ENCODE data around the gene FAM114A1.

Gene FAM114A1

GRCh38 chr4:38917481-38918025 lies 49.9 kb downstream of the FAM114A1 start:
- H3K9ac ChIP-seq, result no peak overlapping the region
- no peak overlapping the region for H3K4me3 ChIP-seq (ENCODE audit: low read depth, low read length)
- no peaks in the 10 kb centered on the region for H3K9me3 ChIP-seq (ENCODE audit: control insufficient read depth, low read length)
- no peaks in the 10 kb centered on the region for H3K36me3 ChIP-seq (ENCODE audit: control insufficient read depth, insufficient read depth, low read length)
- no peaks in the 10 kb centered on the region for H3K4me1 ChIP-seq
- no peak overlapping the region for H2AFZ ChIP-seq
- no peak overlapping the region for H3K4me2 ChIP-seq (ENCODE audit: low read length)
- no peaks in the 10 kb centered on the region for H3K79me2 ChIP-seq
- H3K27me3 ChIP-seq (ENCODE audit: control insufficient read depth, insufficient read depth, low read length), result no peaks in the 10 kb centered on the region
- TF ChIP-seq CTCF (IDR thresholded peaks at IDR 0.05), result no peak
- H3K27ac ChIP-seq, result no peak overlapping the region

- no peak overlapping the region for H3K9ac ChIP-seq
- no peak overlapping the region for H3K4me3 ChIP-seq (ENCODE audit: low read depth, low read length)
- no peaks in the 10 kb centered on the region for H3K4me1 ChIP-seq
- no peaks in the 10 kb centered on the region for H3K79me2 ChIP-seq
- no peak for TF ChIP-seq CTCF (IDR thresholded peaks at IDR 0.05)
- no peaks in the 10 kb centered on the region for H3K9me3 ChIP-seq (ENCODE audit: control insufficient read depth, low read length)
- no peaks in the 10 kb centered on the region for H3K36me3 ChIP-seq (ENCODE audit: control insufficient read depth, insufficient read depth, low read length)
- H3K27me3 ChIP-seq (ENCODE audit: control insufficient read depth, insufficient read depth, low read length), result no peaks in the 10 kb centered on the region
- no peak overlapping the region for H2AFZ ChIP-seq
- H3K27ac ChIP-seq, result no peak overlapping the region
- H3K4me2 ChIP-seq (ENCODE audit: low read length), result no peak overlapping the region
Measured at GRCh38 chr4:38919494-38919893, 51.9 kb downstream of the FAM114A1 start.

GRCh38 chr4:38920186-38920585 lies 52.6 kb downstream of the FAM114A1 start:
- H3K27me3 ChIP-seq (ENCODE audit: control insufficient read depth, insufficient read depth, low read length), result no peaks in the 10 kb centered on the region
- no peaks in the 10 kb centered on the region for H3K79me2 ChIP-seq
- no peaks in the 10 kb centered on the region for H3K36me3 ChIP-seq (ENCODE audit: control insufficient read depth, insufficient read depth, low read length)
- no peaks in the 10 kb centered on the region for H3K9me3 ChIP-seq (ENCODE audit: control insufficient read depth, low read length)
- H3K4me3 ChIP-seq (ENCODE audit: low read depth, low read length), result no peak overlapping the region
- TF ChIP-seq CTCF (IDR thresholded peaks at IDR 0.05), result no peak
- H3K4me2 ChIP-seq (ENCODE audit: low read length), result no peak overlapping the region
- no peak overlapping the region for H2AFZ ChIP-seq
- H3K27ac ChIP-seq, result no peak overlapping the region
- no peak overlapping the region for H3K9ac ChIP-seq
- H3K4me1 ChIP-seq, result no peaks in the 10 kb centered on the region

GRCh38 chr4:38920677-38921076 lies 53.1 kb downstream of the FAM114A1 start:
- no peak overlapping the region for H3K4me3 ChIP-seq (ENCODE audit: low read depth, low read length)
- H3K9me3 ChIP-seq (ENCODE audit: control insufficient read depth, low read length), result no peaks in the 10 kb centered on the region
- no peak overlapping the region for H3K4me2 ChIP-seq (ENCODE audit: low read length)
- no peak overlapping the region for H3K9ac ChIP-seq
- H3K79me2 ChIP-seq, result no peaks in the 10 kb centered on the region
- no peaks in the 10 kb centered on the region for H3K4me1 ChIP-seq
- no peak for TF ChIP-seq CTCF (IDR thresholded peaks at IDR 0.05)
- H3K36me3 ChIP-seq (ENCODE audit: control insufficient read depth, insufficient read depth, low read length), result no peaks in the 10 kb centered on the region
- no peak overlapping the region for H2AFZ ChIP-seq
- H3K27ac ChIP-seq, result no peak overlapping the region
- no peaks in the 10 kb centered on the region for H3K27me3 ChIP-seq (ENCODE audit: control insufficient read depth, insufficient read depth, low read length)

- H3K36me3 ChIP-seq (ENCODE audit: control insufficient read depth, insufficient read depth, low read length), result no peaks in the 10 kb centered on the region
- no peak overlapping the region for H3K4me3 ChIP-seq (ENCODE audit: low read depth, low read length)
- no peak for TF ChIP-seq CTCF (IDR thresholded peaks at IDR 0.05)
- H3K79me2 ChIP-seq, result no peaks in the 10 kb centered on the region
- H3K9me3 ChIP-seq (ENCODE audit: control insufficient read depth, low read length), result no peaks in the 10 kb centered on the region
- no peak overlapping the region for H3K4me2 ChIP-seq (ENCODE audit: low read length)
- H3K9ac ChIP-seq, result no peak overlapping the region
- no peak overlapping the region for H3K27ac ChIP-seq
- H2AFZ ChIP-seq, result no peak overlapping the region
- no peaks in the 10 kb centered on the region for H3K27me3 ChIP-seq (ENCODE audit: control insufficient read depth, insufficient read depth, low read length)
- no peaks in the 10 kb centered on the region for H3K4me1 ChIP-seq
Measured at GRCh38 chr4:38921151-38921550, 53.5 kb downstream of the FAM114A1 start.
